DMS153 (cell line): Measurements from ENCODE around the gene MORC1.
"Not testable (repeated sequence)": the region's sequence is repeated elsewhere in the genome, so short reads cannot be mapped to it uniquely, and the experiment has no call there.

Experiments
- DNase-seq: peaks from one replicate; lab custom pipeline; 2025; lab: John Stamatoyannopoulos, UW

The MORC1 gene

GRCh38 chr3:109117939-109118338 is at the start of gene MORC1:
Gene MORC1, minus strand, starts transcription at chr3:109118134. Its CDS starts 75 bp downstream, at chr3:109118059.
- no peak for DNase-seq

DNA sequence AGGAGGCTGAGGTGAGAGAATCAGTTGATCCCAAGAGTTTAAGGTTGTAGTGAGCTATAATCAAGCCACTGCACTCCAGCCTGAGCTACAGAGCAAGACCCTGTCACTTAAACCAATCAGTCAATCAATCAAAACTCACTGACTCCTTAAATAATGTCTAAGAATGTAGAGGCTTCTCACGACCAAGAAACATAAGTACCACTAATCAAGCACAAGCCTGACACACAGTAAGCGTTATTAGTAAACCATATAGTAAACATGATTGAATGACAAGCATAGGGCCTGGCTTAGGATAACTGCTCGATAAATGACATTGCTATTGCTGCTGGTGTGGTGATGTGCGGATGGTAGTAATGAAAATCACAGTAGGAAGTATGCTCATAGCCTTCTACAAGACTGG is 48.0 kb upstream of the MORC1 start:
- DNase-seq, result no peak

DNA sequence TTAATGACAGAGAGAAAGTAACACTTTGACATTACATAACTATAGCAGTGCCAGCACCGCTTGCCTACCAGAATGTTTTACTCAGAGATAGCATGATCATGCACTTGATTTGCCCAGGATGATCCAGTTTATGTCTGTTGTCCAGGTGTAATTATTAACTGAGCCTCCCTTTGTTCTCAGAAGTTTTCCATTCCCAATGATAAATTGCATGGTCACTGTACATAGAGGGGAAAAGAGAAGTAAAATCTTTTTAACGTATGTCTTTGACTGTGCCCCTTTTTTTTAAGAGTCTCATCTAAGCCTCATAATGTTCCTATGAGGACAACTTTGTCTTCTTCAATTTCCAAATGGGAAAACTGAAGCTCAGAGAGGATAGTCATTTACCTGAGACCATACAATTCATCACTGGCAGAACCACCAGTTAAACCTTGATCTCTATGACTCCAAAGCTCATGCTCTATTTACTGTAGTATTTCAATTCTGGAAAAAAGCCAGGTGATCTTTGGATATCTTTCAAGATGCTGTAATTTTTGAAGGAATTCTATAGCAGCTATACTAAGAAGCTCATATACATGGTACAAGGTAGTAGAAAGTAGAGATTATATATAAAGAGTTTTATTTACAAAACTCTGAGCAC is 43.7 kb upstream of the MORC1 start:
- no peak for DNase-seq

GRCh38 chr3:109155828-109156227 is 37.9 kb upstream of the MORC1 start:
- no peak for DNase-seq

- no peak for DNase-seq
These were observed 37.0 kb upstream of the MORC1 start for GRCh38 chr3:109154979-109155378.

DNA sequence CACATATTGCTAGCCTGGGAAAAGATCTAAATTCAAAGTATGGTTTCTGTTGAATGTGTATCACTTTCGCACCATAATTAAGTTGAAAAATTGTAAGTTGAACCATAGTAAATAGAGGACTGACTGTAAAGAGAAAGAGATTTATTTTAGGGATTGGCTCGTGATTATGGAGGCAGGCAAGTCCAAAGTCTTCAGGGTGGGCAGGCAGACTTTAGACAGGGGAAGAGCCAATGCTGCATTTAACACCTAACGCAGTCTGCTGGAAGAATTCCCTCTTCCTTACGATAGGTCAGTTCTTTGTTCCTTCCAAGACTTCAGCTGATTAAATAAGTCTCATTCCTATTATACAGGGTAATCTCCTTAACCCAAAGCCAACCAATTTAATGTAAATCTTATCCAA is 34.4 kb upstream of the MORC1 start:
- DNase-seq, result no peak

- DNase-seq, result no peak
These were observed 31.1 kb upstream of the MORC1 start for GRCh38 chr3:109149078-109149477.

- DNase-seq, result no peak
These were observed 25.7 kb upstream of the MORC1 start for GRCh38 chr3:109143646-109144045.

DNA sequence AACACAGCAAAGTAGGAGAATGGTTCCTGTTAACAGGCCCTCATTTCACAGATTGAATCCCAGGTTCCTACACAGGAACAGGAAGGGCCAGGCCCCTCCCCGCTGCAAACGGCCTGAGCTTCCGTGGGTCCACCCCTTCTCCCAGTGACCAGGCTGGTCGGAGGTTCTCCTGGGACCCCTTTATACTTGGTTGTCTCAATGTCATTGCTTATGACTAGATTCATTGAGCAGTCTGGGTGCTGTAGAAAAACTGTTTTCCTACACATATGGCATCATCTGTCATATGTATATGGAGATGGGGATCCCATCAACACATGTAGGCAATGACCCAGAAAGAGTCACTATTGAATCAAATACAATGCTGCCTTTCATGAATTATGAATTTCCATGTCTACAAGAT is 22.4 kb upstream of the MORC1 start:
- DNase-seq, result no peak

DNA sequence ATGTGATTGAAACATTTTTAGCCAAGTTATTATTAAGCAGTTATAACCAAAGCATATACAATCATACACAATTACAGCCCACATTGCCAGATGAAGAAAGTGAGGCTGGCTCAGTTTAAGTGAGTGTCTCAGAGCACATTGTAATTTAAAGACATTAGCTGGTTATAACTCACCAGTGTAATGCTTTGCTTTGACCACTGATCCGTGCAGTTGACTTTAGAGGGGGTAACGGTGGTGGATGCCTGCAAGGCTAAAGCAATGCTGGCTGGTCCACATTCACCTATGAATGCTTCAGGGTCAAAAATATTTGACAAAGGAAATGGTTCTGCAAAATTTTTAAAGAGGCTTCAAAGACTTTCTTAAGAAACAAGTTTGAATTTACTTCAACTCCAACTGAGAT is 19.8 kb upstream of the MORC1 start:
- DNase-seq, result no peak

GRCh38 chr3:109136523-109136922 is 18.6 kb upstream of the MORC1 start, which contains the start of gene C3orf85:
Gene C3orf85, plus strand, starts transcription at chr3:109136719. Its CDS starts 129 bp downstream, at chr3:109136848.
- no peak for DNase-seq

- not testable (repeated sequence) for DNase-seq
These were observed 15.5 kb upstream of the MORC1 start for GRCh38 chr3:109133474-109133816.

DNA sequence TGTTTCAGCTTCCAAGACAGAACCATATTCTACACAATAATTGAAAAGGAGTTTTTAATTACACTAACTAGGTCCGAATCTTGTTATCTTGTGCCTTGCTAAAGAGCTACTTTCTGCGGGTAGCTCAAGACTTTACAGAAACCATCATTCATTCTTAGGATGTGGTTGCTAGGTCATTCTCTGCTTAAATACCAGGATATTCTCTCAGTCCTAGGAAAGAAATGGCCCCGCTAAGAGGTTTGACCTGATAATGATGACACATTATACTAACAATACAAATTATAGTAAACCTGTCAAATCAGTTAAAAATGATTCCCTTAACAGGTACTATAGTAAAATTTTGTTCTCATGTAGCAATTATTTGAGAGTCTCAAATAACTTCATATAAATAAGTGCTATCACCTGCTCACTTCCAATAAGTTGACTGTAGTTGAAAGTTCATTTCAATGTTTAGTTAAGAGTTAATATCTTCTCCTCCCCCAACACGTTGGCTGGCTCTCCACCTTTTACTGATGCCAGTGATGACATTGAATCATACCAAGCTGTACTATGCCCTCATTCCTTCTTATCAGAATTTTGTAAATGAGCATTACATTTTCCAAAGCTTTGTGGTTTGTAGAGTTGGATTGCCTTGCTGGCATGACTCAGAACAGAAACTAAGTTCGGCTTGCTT is 15.0 kb upstream of the MORC1 start:
- DNase-seq, result no peak

DNA sequence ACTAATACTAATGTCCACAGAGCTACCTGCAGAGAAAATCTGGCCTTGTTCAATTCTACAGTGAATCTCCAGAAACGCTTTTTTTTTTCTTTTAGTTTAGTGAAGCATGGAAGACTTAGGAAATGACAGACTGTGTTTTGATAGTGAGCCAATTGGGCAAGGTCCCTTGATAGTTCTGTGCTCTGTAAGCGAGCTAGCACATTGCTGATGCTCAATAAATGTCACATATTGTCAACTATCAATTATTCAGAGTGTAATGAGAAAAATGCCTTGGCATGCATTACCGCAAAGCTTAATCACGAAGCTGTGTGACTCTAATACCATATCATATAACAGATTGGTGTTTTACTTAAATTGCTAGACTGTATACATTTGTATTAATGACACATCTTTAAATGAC is 13.3 kb upstream of the MORC1 start:
- DNase-seq, result no peak

DNA sequence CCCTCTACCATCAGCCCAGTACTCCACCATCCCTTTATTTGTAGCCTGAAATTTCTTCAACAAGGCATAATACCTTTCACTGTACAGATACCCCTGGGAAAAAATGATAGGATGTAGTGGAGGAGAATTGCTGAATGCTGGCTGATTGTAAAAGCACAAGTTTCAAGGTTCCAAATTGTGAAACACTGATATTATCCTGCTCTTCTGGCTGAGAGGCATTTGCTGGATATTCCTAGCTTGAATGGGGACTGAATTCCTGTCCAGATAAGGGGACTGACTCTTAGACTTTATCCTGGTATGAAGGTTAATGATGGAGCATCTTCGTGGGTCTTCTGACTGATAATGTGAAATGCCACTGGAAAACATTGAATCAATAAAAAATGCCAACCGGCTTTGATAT is 9.6 kb upstream of the MORC1 start:
- DNase-seq, result no peak

GRCh38 chr3:109125902-109126301 is 8.0 kb upstream of the MORC1 start:
- no peak for DNase-seq

GRCh38 chr3:109122690-109123089 is 4.8 kb upstream of the MORC1 start:
- no peak for DNase-seq

GRCh38 chr3:109118584-109118983 is 650 bp upstream of the MORC1 start:
- DNase-seq, result no peak

DNA sequence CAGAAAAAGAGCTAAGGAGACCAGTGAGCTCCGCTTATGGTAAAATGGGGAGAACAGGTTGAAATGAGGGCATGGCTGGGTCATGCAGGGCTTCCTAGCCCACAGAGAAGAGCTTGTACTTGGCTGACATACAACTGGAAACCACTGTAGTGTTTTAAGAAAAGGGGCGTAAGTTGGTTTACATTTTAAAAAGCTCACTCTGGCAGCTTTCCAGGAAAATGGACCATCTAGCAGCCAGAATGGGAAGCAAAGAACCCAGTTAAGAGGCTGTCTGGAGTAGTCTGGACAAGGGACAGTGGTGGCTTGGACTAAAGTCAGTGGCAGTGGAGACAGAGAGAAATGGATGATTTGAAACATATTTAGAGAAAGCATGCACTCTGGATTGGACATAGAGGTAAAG is 1.9 kb downstream of the MORC1 start:
- no peak for DNase-seq

DNA sequence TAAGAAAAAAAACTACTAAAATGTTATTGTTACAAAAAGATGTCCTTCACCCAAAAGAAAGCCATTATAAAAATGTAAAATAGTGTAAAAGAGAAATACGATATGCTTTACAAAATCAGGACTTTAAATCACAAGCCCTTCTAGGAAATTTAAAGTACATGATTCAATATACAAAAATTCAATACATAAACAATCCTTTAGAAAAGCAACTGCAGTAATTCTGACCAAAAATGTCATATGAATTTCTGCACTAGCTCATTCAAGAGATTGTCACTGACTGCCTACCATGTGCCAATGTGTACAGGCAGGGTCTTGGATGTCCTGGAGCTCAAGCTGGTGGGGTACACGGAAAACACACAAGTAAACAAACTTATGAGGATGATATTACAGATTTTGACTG is 2.5 kb downstream of the MORC1 start:
- no peak for DNase-seq

- no peak for DNase-seq
These were observed 3.2 kb downstream of the MORC1 start for GRCh38 chr3:109114746-109115145.

GRCh38 chr3:109112946-109113760 is 4.8 kb downstream of the MORC1 start:
- DNase-seq, result no peak

- no peak for DNase-seq
These were observed 8.4 kb downstream of the MORC1 start for GRCh38 chr3:109109574-109109973.
